HG02763 (cell line): ENCODE measurements around the gene RASA3.

Experiments
- ATAC-seq: cut with Tn5 transposase; IDR thresholded peaks from one replicate; pipeline ENCODE4 v1.9.1; 2021; ENCODE audit warnings: mild to moderate bottlenecking, moderate library complexity; ENCODE audit not compliant: unreplicated experiment

RASA3 gene

GRCh38 chr13:113975416-113975815 lies 157.0 kb downstream of the RASA3 start:
- no peak for ATAC-seq

GRCh38 chr13:113974304-113975281 lies 157.8 kb downstream of the RASA3 start:
- no peak for ATAC-seq

- no peak for ATAC-seq
Observed at GRCh38 chr13:113973218-113974164, 158.9 kb downstream of the RASA3 start, which contains the start of gene C13orf46. Gene C13orf46 (minus strand): TSS chr13:113974076. CDS start chr13:113973997, 79 bp downstream.

GRCh38 chr13:113972451-113973217 lies 159.8 kb downstream of the RASA3 start:
- ATAC-seq = no peak

- no peak for ATAC-seq
Observed at GRCh38 chr13:113971471-113972231, 160.8 kb downstream of the RASA3 start.

GRCh38 chr13:113970810-113971470 lies 161.5 kb downstream of the RASA3 start:
- ATAC-seq = no peak

- no peak for ATAC-seq
Observed at GRCh38 chr13:113969973-113970611, 162.3 kb downstream of the RASA3 start.

GRCh38 chr13:113969311-113969972 lies 163.0 kb downstream of the RASA3 start:
- ATAC-seq = no peak

- ATAC-seq = no peak
Observed at GRCh38 chr13:113968463-113969310, 163.7 kb downstream of the RASA3 start.

GRCh38 chr13:113967729-113968462 lies 164.5 kb downstream of the RASA3 start:
- no peak for ATAC-seq

GRCh38 chr13:113967206-113967720 lies 165.2 kb downstream of the RASA3 start:
- no peak for ATAC-seq

GRCh38 chr13:113965968-113966884 lies 166.2 kb downstream of the RASA3 start:
- no peak for ATAC-seq

GRCh38 chr13:113965383-113965874 lies 167.0 kb downstream of the RASA3 start:
- ATAC-seq = no peak

- ATAC-seq = no peak
Observed at GRCh38 chr13:113964251-113964995, 168.0 kb downstream of the RASA3 start.
